Hindlimb muscle (tissue), 1 donor: ENCODE results near the gene LRRIQ1. TPM values are rescaled to one million over a fixed set of nuclear protein-coding genes. Genes with fewer than 3 reads are reported as not detected.

Source experiments
- DNase-seq: peaks from one replicate; pipeline ENCODE4 v3.0.0-alpha.2; 2013
- polyA plus RNA-seq: library from polyadenylated mRNA; unstranded; fragments of 120-200 nt; gene quantifications from one replicate; pipeline ENCODE4 v1.2.1, GENCODE V29; 2013; ENCODE audit not compliant: insufficient read length

Gene LRRIQ1
- polyA plus RNA-seq, 1 donor = 0.27 TPM

DNA sequence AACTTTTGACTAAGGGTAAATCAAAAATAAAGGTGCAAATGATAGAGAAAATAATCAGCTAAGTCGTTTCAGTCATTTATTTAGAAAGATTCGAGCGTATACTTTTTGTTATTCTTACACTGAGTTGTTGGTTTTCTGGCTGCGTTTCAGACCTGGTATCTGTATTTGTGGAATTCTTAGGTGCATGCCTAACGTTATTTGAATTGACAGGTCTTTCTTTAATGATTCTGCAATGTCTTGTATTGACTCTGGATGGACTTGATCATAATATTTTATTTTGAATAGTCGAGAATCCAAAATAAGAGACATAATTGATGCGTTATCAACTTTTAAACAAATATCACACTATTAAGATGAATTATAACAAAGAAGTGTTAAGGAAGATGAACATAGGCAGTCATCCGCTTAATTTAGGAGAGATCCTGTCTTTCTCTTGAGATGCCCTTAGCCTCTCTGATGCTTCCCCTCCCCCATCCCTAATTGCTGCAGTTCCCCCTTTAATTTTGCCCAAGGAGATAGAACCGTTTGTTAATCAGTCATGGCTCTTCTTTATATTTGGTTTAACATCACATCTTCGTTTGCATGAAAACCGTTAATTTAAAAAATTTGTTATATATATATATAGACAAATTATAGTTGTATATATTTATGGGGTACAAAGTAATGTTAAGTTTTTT lies 245.6 kb downstream of the LRRIQ1 start:
- no peak for DNase-seq

DNA sequence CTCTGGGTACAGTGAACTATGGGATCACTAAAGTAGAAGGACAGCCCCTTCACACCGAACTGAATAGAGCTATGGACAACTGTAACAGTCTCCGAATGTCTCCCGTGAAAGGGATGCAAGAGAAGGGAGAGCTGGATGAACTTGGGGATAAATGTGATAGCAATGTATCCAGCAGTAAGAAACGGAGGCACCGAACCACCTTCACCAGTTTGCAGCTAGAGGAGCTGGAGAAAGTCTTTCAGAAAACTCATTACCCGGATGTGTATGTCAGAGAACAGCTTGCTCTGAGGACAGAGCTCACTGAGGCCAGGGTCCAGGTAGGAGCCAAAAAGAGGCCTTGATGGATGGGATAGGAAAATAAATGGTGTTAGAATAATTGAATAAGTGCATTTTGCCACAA lies 247.4 kb downstream of the LRRIQ1 start:
- no peak for DNase-seq

Other genes starting within 250 kb of the LRRIQ1 start
- 2.9 TPM for gene SLC6A15, start 123.6 kb upstream of the LRRIQ1 start, polyA plus RNA-seq
- gene TSPAN19, start 74 bp upstream of the LRRIQ1 start, polyA plus RNA-seq = not detected
- gene ALX1, start 243.9 kb downstream of the LRRIQ1 start, polyA plus RNA-seq = not detected